Measurements from ENCODE around the gene SH3D19. TPM values are rescaled to one million over a fixed set of nuclear protein-coding genes. Genes with fewer than 3 reads are reported as not detected.

Gene SH3D19
- total RNA-seq, 6 experiments from 2014 or later, result 40.2 to 53.8 (median 46.9) TPM

GRCh38 chr4:151157543-151157942, 167.9 kb downstream of the SH3D19 start:
- TF ChIP-seq, protein P1, sequence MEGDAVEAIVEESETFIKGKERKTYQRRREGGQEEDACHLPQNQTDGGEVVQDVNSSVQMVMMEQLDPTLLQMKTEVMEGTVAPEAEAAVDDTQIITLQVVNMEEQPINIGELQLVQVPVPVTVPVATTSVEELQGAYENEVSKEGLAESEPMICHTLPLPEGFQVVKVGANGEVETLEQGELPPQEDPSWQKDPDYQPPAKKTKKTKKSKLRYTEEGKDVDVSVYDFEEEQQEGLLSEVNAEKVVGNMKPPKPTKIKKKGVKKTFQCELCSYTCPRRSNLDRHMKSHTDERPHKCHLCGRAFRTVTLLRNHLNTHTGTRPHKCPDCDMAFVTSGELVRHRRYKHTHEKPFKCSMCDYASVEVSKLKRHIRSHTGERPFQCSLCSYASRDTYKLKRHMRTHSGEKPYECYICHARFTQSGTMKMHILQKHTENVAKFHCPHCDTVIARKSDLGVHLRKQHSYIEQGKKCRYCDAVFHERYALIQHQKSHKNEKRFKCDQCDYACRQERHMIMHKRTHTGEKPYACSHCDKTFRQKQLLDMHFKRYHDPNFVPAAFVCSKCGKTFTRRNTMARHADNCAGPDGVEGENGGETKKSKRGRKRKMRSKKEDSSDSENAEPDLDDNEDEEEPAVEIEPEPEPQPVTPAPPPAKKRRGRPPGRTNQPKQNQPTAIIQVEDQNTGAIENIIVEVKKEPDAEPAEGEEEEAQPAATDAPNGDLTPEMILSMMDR (IDR thresholded peaks at IDR 0.05), result no peak
- no peak for TF ChIP-seq POLR2A (IDR thresholded peaks at IDR 0.05)
- H3K9me3 ChIP-seq, result no peaks in the 10 kb centered on the region
- H3K27ac ChIP-seq, result no peak overlapping the region
- no peaks in the 10 kb centered on the region for H3K27me3 ChIP-seq
- intact Hi-C loops (cut with DNase I), result no loop called here
- no peak overlapping the region for H3K4me3 ChIP-seq
- no peak for ATAC-seq
- 93% methylated on average over 2 of the region's 2 CpGs for WGBS (ENCODE audit: insufficient coverage, low coverage, low lambda C conversion rate, missing lambda C conversion rate)
- no peaks in the 10 kb centered on the region for H3K4me1 ChIP-seq
- DNase-seq, result no peak
- H3K36me3 ChIP-seq, result peaks cover 0 to 9% (median 0%) of the 10 kb centered on the region in 4 donors

DNA sequence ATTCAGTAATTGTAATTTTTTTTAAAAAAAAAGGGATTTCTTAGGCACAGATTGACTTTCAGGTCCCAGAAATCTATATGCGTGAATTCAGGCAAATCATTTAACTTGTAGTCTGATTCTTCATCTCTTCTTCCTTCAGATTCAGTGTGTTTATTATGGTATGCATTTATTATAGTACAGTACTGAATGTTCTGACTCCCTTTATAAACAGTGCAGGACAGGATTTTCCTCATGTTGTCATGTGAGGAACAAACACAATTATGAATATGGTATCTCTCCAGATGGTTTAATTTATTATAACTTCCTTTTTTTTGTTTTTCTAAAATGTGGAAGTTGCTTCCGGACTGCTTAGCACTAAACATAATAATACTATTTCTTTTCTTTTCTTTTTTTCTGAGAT, 171.8 kb downstream of the SH3D19 start:
- no peak for DNase-seq
- Histone ChIP-seq H3K9me3 (no peaks in the 10 kb centered on the region), H3K36me3 (peaks cover 0 to 9% (median 4%) of the 10 kb centered on the region in 4 donors), H3K4me1 (no peaks in the 10 kb centered on the region), H3K27me3 (no peaks in the 10 kb centered on the region), H3K4me3 (no peak overlapping the region), H3K27ac (peak overlapping the region in 1 of 3 donors; percentile 36)
- TF ChIP-seq, protein P1 (IDR thresholded peaks at IDR 0.05), result no peak
- TF ChIP-seq POLR2A (IDR thresholded peaks at IDR 0.05), result no peak
- intact Hi-C loops (cut with DNase I), result no loop called here
- WGBS (ENCODE audit: insufficient coverage, low coverage, low lambda C conversion rate, missing lambda C conversion rate), result 63% methylated on average over 2 of the region's 2 CpGs
- ATAC-seq, result peak in 2 of 4 donors; percentile 43 to 73

DNA sequence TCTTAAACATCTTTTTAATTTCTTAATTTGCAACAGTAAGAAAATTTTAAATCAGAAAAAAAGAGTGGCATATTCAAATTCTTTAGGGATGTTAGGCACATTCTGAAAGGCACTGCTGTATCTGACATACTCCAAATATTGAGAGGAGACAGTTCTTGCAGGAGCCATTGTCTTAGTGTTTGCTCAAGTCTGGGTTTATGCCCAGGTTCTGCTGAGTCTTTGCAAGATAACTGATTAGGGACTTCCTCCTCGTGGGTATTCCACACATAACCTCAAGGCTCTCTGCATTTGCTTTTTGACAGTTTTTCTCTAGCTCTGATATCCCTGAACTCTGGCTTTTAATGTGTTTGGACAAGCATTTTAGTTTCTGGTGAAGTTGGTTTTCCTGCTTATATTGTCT, 173.4 kb downstream of the SH3D19 start:
- no peaks in the 10 kb centered on the region for H3K9me3 ChIP-seq
- H3K36me3 ChIP-seq, result peaks cover 0 to 21% (median 0%) of the 10 kb centered on the region in 4 donors
- ATAC-seq (peak in 3 of 4 donors; percentile 25 to 49 (median 40)), DNase-seq (no peak)
- no peak overlapping the region for H3K4me3 ChIP-seq
- H3K27ac ChIP-seq, result no peak overlapping the region
- no peaks in the 10 kb centered on the region for H3K4me1 ChIP-seq
- intact Hi-C loops (cut with DNase I), result no loop called here
- TF ChIP-seq POLR2A (IDR thresholded peaks at IDR 0.05), result no peak
- TF ChIP-seq, protein P1 (IDR thresholded peaks at IDR 0.05), result no peak
- no peaks in the 10 kb centered on the region for H3K27me3 ChIP-seq
- 21% methylated on average over 1 of the region's 1 CpG for WGBS (ENCODE audit: insufficient coverage, low coverage, low lambda C conversion rate, missing lambda C conversion rate)

GRCh38 chr4:151150821-151151580, 174.4 kb downstream of the SH3D19 start:
- H3K27ac ChIP-seq, result no peak overlapping the region
- no peak for TF ChIP-seq POLR2A (IDR thresholded peaks at IDR 0.05)
- TF ChIP-seq, protein P1 (IDR thresholded peaks at IDR 0.05), result no peak
- no peaks in the 10 kb centered on the region for H3K27me3 ChIP-seq
- H3K9me3 ChIP-seq, result no peaks in the 10 kb centered on the region
- ATAC-seq (no peak), DNase-seq (no peak)
- no peak overlapping the region for H3K4me3 ChIP-seq
- H3K4me1 ChIP-seq, result no peaks in the 10 kb centered on the region
- intact Hi-C loops (cut with DNase I), result no loop called here
- 91% methylated on average over 9 of the region's 9 CpGs for WGBS (ENCODE audit: insufficient coverage, low coverage, low lambda C conversion rate, missing lambda C conversion rate)
- peaks cover 0 to 21% (median 0%) of the 10 kb centered on the region in 4 donors for H3K36me3 ChIP-seq
